Measurements from ENCODE around the gene IRF4.

- no peak for TF ChIP-seq CTCF (IDR thresholded peaks at IDR 0.05)
- no peak for TF ChIP-seq POLR2A (IDR thresholded peaks at IDR 0.05)
Observed at GRCh38 chr6:456887-457286, 65.3 kb downstream of the IRF4 start.

Data from body of pancreas (tissue), 4 donors.